HG03175 (cell line): ENCODE measurements around the gene USP2.
"Not testable (repeated sequence)": the region's sequence is repeated elsewhere in the genome, so short reads cannot be mapped to it uniquely, and the experiment has no call there.

Source experiments
- ATAC-seq: cut with Tn5 transposase; IDR thresholded peaks from one replicate; pipeline ENCODE4 v1.9.1; 2021; ENCODE audit warnings: mild to moderate bottlenecking, moderate library complexity; ENCODE audit not compliant: unreplicated experiment

Gene USP2

GRCh38 chr11:119414734-119415133, 33.2 kb upstream of the USP2 start:
- ATAC-seq = no peak

- ATAC-seq = no peak
Measured at GRCh38 chr11:119414321-119414720, 32.8 kb upstream of the USP2 start.

- ATAC-seq = no peak
Measured at GRCh38 chr11:119412072-119412471, 30.6 kb upstream of the USP2 start.

GRCh38 chr11:119410501-119410900, 29.0 kb upstream of the USP2 start:
- ATAC-seq = no peak

- no peak for ATAC-seq
Measured at GRCh38 chr11:119409731-119410130, 28.2 kb upstream of the USP2 start.

GRCh38 chr11:119406005-119406404, 24.5 kb upstream of the USP2 start:
- no peak for ATAC-seq

- not testable (repeated sequence) for ATAC-seq
Measured at GRCh38 chr11:119405448-119405847, 24.0 kb upstream of the USP2 start.

GRCh38 chr11:119404872-119405271, 23.4 kb upstream of the USP2 start:
- no peak for ATAC-seq

GRCh38 chr11:119403021-119403420, 21.5 kb upstream of the USP2 start:
- no peak for ATAC-seq

- ATAC-seq = no peak
Measured at GRCh38 chr11:119402470-119402869, 21.0 kb upstream of the USP2 start.

GRCh38 chr11:119400860-119401259, 19.4 kb upstream of the USP2 start:
- ATAC-seq = no peak

- no peak for ATAC-seq
Measured at GRCh38 chr11:119397740-119398139, 16.2 kb upstream of the USP2 start.

GRCh38 chr11:119396835-119397234, 15.3 kb upstream of the USP2 start:
- no peak for ATAC-seq

- no peak for ATAC-seq
Measured at GRCh38 chr11:119391275-119391674, 9.8 kb upstream of the USP2 start.

GRCh38 chr11:119389611-119390254, 8.2 kb upstream of the USP2 start:
- ATAC-seq = no peak

- ATAC-seq = no peak
Measured at GRCh38 chr11:119388103-119388502, 6.6 kb upstream of the USP2 start.

GRCh38 chr11:119384332-119384731, 2.8 kb upstream of the USP2 start:
- no peak for ATAC-seq

- not testable (repeated sequence) for ATAC-seq
Measured at GRCh38 chr11:119382513-119382912, 1.0 kb upstream of the USP2 start.

- no peak for ATAC-seq
Measured at GRCh38 chr11:119382101-119382500, 611 bp upstream of the USP2 start.

GRCh38 chr11:119380827-119381180, 686 bp downstream of the USP2 start:
- no peak for ATAC-seq

- ATAC-seq = no peak
Measured at GRCh38 chr11:119380160-119380826, 1.2 kb downstream of the USP2 start.

- no peak for ATAC-seq
Measured at GRCh38 chr11:119378851-119379465, 2.5 kb downstream of the USP2 start.
